ENCODE results near the gene PRR36.
"Not testable (repeated sequence)": the region's sequence is repeated elsewhere in the genome, so short reads cannot be mapped to it uniquely, and the experiment has no call there.

PRR36 gene

DNA sequence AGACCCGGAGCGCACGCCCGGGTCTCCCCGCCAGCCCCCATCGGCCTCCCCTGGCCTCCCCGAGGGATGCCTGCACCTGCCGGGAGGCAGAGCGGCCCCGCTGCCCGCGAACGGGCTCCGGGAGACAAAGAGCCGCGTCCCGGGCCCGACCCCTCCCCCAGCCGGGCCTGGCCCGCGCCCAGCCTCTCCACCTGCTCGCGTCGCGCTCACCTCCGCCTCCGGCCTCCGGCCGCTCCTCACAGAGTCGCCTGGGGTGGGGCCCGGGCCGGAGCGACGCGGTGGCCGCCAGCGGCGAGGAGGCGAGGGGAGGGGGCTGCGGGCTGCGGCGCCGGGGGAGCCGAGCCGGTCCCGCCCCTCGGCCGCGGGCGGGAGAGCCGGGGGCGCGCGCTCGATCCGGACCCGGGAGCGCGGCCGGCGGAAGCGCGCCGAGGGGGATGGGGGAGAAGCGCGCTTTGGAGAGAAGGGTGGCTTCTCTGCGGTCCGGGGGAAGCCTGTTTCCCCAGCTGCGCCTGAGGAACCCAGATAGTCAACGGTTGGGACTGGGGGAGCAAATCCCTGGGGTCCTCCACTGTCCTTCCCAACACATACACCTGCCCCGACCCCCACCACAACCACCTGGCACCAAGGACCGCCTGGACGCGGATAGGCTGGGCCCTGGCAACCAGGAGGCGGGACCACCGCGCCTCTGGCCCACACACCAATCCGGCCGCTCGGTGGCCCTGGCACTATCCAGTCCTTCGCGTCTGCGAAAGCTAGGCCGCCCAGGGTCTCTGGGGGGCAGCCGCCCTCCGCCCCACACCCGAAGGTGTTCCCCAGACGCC lies at the start of gene PRR36:
TSS of gene PRR36 (minus strand) at position 315 of the 821 bp plus-strand sequence. CDS start 701 bp downstream, outside the sequence.
- peak; percentile 30 for DNase-seq

DNA sequence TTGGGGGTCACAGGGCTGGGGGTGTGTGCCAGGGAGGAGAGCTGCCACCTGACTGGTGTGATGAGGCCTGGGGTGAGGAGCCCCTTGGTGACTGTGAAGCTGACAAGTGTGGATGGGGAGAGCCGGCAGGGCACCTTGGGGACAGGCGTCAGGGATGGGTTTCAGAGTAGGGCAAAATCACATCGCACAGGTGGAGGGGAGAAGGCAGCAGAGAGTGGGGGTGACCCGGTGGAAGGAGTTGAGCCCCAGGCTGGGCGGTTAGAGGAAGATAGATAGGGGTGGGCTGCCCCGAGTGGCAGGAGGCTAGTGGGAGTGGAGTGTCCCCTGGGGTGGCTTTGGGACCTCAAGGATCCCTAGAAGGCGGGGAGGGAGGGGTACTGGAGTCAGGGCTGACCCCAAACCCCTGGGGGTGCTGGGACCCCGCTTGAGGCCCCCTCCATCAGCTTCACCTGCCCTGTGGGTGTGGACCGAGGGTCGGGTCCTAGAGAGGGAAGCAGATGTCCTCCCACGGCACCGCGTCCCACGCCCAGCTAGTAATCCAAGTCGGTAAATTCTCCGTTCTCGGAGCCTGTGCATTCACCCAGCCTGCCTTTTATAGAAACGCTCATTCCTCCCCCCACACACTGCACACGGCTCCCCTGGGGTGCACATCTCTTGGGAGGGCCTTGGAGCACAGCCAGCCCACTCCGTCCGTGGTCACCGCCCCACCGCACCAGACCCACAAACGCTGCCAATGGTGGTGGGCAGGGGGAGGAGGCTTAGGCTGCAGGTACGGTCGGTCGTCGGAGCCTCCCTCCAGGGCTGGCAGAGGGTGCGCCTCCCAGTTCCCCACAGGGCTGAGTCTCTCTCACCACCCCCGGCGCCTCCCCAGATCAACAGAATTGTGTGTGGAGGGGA lies 49.4 kb upstream of the PRR36 start:
- DNase-seq: no peak

DNA sequence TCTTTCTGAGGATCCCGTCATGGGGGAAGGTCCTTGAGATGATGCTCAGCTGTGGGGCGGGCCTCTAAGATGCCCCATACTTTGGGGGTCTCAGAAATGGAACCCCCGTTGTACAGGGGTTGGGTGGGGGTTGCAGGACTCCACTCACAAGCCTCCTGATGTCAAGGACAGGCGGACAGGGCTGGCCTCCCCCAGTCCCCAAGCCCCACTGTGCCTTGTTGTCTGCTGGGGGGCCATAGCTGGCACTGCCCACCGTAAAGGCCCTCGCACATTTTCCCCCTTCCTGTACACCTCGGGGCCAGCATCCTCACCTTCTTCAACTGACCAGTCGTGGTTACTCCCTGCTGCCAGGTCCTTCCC lies 48.6 kb upstream of the PRR36 start:
- DNase-seq: no peak

DNA sequence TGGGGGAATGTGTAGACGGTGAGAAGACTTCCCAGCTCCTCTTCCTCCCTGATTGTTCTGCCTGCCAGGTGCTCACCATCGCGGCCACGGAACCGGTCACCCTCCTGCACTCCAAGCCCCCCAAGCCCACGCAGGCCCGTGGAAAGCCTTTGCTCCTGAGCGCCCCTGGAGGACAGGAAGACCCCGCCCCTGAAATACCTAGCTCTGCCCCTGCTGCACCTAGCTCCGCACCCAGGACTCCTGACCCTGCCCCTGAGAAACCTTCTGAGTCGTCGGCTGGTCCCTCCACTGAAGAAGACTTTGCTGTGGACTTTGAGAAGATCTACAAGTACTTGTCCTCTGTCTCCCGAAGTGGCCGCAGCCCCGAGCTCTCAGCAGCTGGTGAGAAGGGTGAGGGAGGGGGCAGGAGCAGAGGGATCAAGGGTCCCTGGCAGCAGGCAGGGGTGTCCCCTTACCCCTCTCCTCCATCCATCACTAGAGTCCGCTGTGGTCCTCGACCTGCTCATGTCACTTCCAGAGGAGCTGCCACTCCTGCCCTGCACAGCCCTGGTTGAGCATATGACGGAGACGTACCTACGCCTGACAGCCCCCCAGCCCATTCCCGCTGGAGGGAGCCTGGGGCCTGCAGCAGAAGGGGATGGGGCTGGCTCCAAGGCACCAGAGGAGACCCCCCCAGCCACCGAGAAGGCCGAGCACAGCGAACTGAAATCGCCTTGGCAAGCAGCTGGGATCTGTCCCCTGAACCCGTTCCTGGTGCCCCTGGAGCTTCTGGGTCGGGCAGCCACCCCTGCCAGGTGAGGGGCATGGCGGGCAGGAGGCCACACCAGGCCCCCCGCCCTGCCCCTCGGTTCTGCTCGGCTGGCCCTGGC lies 48.0 kb upstream of the PRR36 start:
- DNase-seq: no peak

DNA sequence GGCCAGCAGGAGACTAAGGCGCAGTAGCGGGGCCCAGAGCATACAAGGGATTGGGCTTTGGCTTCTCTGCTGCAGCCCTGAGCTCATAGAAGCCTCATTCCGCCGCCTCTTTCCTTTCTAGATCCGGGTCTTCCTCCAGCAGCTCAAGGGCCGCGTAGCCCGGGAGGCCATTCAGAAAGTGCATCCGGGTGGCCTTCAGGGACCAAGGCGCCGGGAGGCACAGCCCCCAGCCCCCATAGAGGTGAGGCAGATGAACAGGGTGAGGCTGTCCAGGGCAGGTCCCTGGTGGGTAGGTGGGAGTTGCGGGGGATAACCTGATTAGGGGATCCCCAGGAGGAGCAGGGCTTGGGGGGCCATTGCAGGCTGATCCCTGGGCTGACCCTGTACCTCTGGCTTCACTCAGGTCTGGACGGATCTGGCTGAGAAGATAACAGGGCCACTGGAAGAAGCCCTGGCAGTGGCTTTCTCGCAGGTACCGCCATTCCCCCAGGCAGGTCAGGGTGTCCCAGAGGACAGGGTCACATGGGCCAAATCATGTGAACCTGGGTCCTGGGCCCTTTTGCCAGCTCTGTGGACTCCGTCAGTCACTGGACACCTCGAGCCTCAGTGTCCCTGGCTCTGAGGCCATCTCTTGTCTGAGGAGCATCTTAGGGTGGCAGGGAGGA lies 47.2 kb upstream of the PRR36 start:
- no peak for DNase-seq

DNA sequence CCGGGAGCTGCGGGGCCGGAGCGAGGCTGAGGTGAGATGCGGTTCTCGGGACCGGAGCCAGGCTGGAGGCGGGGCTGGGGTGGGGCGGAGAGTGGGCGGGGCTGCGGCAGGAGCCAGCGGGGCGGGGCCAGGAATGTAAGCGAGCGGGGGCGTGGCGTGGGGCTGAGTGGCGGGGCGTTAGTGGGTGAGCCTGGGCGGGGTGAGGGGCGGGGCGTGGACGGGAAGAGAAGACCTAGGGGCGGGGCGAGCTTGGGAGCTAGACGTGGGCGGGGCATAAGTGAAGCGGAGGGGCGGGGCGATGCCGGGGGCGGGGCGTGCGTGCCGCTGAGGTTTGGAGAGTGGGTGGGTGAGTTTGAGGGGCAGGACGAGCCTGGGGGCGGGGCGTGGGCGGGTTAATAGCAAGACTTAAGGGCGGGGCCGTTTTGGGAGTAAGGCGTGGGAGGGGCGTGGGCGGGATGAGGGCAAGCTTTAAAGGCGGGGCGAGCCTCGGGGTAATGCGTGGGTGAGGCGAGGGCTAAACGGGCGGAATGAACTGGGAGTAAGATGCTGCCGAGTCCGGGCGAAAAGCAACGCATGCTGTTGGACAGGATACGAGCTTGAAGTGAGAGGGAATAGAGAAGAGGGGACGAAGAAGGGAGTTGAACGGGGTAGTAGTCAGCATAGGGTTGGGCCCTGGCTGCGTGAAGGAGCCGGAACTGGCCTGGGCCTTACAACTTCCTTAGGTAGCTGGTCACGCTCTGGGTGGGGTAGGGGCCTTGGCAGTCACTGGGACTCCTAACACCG lies 46.5 kb upstream of the PRR36 start:
- DNase-seq: peak; percentile 100

DNA sequence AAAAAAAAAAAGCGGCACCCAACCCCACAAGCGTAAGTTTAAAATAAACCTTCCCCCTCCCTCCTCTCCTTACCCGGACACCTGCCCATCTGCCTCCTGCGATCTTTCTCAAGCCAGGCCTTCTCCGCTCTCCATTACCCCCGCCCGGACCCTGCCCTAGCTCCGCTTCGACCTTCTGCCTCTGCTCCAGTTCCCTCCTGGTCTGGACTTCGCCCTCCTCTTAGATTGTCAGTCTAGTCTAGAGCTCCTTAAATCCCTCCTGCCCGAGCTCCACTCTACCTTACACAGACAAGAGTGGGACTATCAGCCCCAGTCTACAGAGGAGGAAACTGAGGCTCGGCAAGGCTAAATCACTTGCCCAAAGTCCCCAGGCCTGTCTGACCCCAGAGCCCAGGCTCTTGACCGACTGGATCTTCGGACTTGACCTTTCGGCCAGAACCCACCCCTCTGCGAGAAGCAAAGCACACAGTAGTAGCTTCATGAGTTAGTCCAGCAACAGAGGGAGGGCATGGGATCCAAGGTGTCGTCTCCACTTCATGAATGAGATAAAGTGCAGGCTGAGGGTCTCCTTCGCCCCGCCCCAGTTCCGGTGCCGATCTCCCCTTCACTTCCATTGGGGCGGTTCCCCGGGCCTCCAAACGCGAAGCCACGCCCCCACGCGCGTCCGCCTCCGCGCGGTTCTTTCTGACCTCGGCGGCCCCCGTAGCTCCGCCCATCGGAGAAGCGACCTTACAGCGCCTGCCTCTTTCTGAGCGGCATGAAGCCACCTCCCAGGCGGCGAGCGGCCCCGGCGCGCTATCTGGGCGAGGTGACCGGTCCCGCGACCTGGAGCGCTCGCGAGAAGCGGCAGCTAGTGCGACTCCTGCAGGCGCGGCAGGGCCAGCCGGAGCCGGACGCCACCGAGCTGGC lies 45.7 kb upstream of the PRR36 start, which contains the start of gene SNAPC2:
TSS of gene SNAPC2 (plus strand) at position 729 of the 909 bp plus-strand sequence. CDS start at position 758, 29 bp downstream.
- DNase-seq: peak; percentile 98

DNA sequence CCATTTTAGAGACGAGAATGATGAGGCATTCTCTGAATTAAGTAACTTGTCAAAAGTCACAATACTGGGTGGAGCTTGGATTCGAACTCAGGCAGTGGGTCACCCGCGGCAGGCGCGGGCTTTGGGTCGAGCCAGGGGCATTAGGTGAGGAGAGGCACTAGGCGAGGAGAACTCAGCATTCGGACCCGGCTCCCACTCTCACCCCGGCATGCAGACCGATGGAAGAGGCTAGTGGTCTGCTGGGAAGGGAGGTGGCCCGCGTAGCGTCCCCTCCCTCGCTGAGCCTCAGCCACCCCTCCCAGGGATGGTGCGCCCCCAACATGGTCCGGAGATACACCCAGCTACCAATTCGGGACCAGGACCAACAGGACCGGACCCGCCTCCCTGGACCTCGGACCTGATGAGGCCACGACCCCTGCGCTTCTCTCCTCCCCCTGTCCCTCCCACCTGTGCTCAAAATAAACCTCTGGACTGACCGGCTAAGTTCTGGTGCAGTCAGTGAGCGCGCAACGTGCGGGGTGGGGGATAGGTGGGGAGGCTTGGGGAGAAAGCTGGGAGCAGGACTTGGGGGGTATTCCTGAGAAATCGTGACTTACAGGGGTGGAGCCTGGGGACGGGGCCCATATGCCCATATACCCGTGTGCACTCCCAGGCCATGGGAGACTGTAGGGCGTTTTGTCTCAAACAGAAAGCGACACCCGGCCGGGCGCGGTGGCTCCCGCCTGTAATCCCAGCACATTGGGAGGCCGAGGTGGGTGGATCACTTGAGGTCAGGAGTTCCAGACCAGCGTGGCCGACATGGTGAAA lies 44.6 kb upstream of the PRR36 start:
- DNase-seq: no peak

DNA sequence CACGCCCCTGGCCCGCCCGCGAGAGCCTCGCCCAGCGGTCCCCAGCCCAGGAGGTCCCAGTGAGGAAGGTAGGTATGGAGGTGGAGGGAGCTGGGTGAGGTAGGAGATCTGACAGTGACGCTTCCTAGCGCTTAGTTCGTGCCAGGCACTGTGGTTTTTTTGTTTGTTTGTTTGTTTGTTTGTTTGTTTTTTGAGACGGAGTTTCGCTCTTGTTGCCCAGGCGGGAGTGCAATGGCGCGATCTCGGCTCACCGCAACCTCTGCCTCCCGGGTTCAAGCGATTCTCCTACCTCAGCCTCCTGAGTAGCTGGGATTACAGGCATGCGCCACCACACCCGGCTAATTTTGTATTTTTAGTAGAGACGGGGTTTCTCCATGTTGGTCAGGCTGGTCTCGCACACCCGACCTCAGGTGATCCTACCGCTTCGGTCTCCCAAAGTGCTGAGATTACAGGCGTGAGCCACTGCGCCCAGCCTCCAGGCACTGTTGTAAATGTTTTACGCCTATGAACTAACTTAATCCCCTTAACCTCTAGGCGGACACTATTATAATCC lies 43.9 kb upstream of the PRR36 start:
- DNase-seq: not testable (repeated sequence)

DNA sequence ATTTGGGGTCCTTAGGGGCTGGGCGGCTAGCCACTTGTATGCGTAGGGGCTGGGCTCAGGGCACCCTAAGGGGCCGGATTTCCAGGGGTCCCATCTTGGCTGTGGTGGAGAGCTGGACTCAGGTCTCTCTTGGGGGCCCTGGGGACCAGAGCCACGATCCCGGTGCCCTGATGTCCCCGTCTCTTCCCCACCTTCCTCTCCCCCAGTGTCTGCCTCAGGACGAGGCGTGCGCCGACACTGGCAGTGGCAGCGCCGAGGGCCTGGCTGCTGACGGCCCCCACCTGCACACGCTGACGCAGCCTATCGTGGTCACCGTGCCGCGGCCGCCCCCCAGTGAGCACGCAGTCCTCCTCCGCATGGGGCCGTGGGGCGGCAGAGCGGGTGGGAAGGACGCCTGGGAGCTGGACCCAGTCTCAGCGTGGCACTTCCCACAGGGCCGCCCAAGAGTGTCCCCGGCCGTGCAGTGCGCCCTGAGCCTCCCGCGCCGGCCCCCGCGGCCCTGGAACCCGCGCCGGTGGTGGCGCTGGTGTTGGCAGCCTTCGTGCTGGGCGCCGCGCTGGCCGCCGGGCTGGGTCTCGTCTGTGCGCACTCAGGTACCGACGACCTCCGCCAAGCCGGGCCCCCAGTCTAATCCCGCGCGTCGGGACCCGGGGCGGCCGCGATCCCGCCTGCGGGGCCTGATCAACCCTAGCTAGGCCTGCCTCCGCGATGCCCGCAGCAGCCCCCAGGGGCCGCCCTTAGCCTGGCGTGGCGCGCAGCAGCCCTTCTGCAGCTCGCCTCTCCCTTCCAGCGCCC lies 43.3 kb upstream of the PRR36 start:
- peak; percentile 66 for DNase-seq

DNA sequence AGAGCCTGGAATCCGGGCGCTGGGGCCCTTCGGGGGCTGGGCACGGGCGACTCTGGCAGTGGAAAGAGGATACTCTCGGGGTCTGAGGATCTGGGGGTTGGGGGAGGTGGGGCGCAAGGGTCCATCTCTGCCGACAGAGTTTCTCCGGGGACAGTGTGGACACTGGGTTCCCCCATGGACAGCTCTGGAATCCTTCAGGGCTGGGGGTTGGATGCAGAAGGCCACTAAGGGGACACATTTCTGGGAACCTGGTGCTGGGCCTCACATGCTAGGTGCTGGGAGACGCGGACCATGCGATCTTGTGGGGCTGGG lies 42.7 kb upstream of the PRR36 start:
- no peak for DNase-seq

DNA sequence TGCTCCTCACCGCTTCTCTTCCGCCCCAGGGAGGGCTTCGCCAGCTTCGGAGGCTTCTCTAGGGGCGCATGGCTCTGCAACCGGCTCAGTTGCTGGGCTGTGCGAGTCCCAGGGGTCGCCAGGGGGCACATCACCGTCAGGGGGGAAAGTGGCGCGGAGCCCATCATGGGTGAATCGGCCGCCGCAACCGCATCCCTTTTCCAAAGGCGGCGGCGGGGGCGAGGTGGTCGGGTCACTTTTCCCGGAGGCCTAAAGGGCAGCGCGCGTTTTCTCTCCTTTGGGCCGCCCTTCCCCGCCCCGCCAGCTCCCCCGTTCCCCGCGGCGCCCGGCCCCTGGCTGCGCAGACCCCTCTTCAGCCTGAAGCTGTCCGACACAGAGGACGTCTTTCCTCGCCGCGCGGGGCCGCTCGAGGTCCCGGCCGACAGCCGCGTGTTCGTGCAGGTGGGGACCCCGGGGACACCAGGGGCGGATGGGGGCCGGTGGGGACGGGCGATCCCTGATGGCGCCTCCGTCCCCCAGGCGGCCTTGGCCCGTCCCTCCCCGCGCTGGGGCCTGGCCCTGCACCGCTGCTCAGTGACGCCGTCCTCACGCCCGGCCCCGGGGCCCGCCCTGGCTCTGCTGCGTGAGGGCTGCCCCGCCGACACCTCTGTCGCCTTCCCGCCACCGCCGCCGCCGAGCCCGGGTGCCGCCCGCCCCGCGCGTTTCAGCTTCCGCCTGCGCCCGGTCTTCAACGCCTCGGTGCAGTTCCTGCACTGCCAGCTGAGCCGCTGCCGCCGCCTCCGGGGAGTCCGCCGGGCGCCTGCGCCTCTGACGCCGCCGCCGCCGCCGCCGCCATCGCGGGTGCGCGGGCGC lies 42.1 kb upstream of the PRR36 start:
- peak; percentile 59 for DNase-seq

DNA sequence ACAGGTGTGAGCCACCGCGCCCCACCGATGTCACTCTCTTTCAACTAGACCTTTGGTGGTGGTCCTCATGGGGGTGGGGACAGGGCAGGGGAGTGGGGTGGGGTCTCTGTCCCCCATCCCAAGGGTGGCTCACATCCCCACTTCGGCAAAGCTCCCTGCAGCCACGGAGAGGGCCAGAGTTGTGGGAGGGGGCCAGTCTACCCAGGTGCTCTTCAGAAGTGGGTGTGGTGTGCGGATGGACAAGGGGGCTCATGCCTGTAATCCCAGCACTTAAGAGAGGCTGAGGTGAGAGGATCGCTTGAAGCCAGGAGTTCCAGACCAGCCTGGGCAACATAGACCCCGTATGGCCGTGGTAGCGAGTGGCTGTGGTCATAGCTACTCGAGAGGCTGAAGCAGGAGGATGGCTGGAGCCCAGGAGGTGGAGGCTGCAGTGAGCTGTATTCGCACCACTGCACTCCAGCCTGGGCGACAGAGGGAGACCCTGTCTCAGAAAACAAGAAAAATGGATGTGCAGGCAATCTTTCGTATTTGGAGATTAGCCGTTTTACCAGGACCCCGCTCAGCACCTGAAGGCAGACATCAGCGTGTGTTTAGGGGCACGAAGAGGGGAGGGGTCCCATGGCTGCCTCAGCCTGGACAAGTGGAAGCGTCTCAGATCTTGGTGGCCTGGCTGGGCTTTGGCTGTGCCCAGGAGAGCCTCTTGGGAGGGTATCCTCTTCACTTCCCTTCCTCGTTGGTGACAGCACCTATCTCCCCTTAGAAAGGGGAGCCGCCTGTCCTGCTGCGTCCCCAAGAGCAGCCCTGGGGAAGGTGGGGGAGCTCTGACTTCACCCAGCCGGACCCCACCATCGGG lies 41.3 kb upstream of the PRR36 start:
- DNase-seq: no peak

DNA sequence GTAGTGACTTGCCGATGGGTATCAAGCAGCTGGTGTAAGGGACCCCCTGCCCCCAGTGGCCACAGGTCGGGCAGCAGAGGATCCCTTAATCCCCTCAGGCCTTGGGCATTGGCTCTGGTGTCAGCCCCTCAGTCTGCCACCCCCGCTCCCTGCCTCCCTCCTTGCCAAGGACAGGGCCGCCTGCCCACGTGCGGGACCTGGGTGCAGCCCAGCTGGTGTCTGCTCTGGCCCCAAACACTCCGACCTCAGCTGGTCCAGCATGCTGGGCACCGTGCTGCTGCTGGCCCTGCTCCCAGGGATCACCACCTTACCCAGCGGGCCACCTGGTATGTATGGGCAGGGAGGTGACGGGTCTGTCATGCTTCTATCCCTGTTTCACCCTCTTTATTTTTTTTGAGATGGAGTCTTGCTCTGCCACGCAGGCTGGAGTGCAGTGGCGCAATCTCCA lies 40.4 kb upstream of the PRR36 start, which contains the start of gene TGFBR3L:
TSS of gene TGFBR3L (plus strand) at position 233 of the 448 bp plus-strand sequence.
- DNase-seq: no peak

DNA sequence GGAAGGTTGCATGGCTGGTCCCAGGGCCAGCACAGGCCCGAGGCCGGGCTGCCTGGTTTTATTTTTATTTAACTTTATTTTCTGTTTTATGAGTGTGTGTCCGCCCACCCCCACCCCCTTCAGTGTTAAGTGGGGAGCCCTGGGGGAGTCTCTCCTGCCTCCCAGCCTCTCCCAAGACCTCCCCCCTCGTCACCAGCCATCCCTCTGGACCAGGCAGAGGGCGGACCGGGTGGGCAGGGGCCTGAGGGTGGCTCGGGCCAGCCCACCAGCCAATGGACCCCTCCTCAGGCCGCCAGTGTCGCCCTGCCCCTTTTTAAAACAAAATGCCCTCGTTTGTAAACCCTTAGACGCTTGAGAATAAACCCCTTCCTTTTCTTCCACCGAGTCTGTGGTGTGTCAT lies 39.9 kb upstream of the PRR36 start:
- no peak for DNase-seq

DNA sequence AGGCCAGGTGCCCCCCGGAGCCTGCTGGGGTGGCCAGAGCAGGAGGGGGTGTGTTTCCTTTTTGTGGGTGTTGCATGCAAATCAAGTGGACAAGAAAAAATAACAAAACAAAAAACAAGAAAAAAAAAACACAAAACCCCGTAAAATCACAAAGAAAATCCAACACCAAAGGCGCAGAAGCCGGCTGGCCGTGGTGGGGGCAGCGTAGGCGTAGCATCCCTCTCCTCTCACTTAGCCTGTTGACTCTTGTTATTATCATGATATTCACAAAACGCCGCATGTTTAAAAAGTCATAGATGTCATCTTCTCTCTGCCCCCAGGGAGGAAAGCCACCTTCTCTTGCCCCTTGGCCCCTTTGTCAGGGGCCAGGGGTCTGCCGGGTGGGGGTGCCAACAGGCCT lies 39.5 kb upstream of the PRR36 start:
- DNase-seq: no peak

Data from CD4-positive, alpha-beta T cell treated with Interleukin-6 for 4 hours (primary cell).